ENCODE data around the gene ZNF496.
"Not testable (repeated sequence)": the region's sequence is repeated elsewhere in the genome, so short reads cannot be mapped to it uniquely, and the experiment has no call there.

The ZNF496 gene

DNA sequence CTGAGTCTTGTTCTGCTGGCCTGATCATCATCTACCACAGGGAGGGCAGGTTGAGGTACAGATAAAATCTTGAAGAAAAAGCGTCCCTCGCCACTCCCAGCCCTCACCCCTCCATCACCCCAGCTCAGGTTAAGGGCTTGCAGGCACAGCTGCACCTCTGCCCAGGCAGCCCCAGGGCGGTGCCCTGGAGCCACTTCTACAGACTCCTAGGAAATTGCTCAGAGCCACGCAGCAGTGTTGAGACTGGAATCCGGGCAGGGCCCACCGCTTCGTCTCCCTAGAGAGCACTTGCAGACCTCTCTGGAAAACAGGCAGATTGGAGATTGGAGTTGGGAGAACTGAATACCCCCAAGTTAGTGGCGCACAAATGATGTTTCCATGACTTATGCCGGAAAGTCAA is 40.5 kb downstream of the ZNF496 start:
- TF ChIP-seq, protein P1, sequence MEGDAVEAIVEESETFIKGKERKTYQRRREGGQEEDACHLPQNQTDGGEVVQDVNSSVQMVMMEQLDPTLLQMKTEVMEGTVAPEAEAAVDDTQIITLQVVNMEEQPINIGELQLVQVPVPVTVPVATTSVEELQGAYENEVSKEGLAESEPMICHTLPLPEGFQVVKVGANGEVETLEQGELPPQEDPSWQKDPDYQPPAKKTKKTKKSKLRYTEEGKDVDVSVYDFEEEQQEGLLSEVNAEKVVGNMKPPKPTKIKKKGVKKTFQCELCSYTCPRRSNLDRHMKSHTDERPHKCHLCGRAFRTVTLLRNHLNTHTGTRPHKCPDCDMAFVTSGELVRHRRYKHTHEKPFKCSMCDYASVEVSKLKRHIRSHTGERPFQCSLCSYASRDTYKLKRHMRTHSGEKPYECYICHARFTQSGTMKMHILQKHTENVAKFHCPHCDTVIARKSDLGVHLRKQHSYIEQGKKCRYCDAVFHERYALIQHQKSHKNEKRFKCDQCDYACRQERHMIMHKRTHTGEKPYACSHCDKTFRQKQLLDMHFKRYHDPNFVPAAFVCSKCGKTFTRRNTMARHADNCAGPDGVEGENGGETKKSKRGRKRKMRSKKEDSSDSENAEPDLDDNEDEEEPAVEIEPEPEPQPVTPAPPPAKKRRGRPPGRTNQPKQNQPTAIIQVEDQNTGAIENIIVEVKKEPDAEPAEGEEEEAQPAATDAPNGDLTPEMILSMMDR (IDR thresholded peaks at IDR 0.05; ENCODE audit: control extremely low read depth, extremely low read depth, low read depth, missing control alignments), result no peak
- ChIA-PET CTCF (no interaction called here), POLR2A (no interaction called here)
- no peak for DNase-seq (ENCODE audit: extremely low spot score)

DNA sequence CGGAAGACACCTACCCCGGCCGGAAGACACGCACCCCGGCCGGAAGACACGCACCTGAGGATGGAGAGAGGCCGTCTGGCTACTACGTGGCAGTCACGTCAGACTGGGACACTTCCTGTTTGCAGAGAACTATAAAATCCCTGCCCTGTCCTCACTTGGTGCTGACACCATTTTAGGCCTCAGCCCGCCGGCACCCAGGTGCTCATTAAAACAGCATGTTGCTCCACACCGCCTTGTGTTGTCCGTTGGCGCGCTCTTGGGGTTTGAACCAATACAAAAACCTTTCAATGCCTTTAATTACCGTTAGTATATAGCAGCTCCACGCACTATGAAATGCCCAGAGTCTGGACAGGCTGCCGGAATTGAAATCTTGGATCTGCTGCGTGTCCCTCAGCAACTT is 41.1 kb downstream of the ZNF496 start:
- no peak for DNase-seq (ENCODE audit: extremely low spot score)
- CTCF ChIA-PET, result no interaction called here
- POLR2A ChIA-PET, result no interaction called here
- TF ChIP-seq, protein P1 (IDR thresholded peaks at IDR 0.05; ENCODE audit: control extremely low read depth, extremely low read depth, low read depth, missing control alignments), result no peak

DNA sequence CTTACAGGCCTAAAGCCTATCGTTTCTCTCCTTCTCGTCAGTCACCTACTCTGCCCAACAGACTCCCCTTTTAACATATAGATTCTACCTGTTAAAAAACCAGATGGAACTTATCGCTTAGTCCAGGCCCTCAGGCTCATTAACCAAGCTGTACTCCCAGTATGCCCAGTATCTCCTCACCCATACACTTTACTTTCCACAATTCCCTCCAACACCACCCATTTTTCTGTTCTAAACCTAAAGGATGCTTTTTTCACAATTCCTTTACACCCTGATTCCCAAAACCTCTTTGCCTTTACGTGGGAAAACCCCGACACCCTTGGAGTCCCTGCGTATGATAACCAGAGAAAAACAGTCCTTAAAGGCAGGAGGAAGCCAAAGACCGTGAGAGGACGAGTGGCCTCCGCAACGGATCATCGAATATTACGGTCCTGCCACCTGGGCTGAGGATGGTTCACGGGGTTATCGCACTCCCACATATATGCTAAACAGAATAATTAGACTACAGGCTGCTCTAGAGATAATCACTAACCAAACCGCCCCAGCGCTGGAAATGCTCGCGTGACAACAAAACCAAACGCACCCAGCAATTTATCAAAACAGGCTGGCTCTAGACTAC is 42.3 kb downstream of the ZNF496 start:
- POLR2A ChIA-PET; DNase-seq (ENCODE audit: extremely low spot score); CTCF ChIA-PET: not testable (repeated sequence)

DNA sequence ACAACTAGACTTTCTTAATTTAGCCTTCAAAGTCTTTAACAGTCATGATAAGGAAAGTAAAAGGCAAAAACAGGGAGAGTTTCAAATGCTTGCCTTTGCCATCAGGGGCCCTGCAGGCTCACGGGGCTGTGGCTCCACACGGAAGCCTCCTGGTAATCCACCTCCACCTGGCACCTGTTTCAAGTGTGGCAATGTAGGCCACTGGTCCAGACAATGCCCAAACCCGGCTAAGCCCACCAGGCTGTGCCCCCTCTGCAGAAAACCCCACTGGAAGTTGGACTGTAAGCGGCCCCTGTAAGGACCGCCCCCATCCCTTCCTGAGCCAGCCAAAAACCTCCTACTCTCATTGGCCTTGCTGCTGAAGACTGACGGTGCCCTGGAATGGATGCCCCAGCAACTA is 43.3 kb downstream of the ZNF496 start:
- DNase-seq (ENCODE audit: extremely low spot score), result no peak
- ChIA-PET POLR2A (no interaction called here), CTCF (no interaction called here)
- TF ChIP-seq, protein P1 (IDR thresholded peaks at IDR 0.05; ENCODE audit: control extremely low read depth, extremely low read depth, low read depth, missing control alignments), result no peak

DNA sequence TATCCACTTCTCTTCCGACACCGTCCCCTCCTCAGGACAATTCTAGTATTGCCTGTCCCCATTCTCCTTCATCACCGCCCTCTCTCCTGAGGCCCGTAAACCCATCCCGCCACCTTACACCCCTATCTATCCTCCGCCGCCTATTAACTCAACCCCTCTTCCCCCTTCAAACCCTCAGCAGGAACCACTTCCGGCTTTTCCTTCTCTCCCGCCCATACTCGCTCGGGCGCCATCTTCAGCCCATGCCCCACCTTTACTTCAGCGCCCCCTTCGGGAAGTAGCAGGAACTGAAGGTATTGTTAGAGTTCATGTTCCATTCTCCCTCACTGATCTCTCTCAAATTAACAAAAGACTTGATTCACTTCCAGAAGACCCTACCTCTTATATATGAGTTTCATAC is 44.2 kb downstream of the ZNF496 start:
- TF ChIP-seq, protein P1 (IDR thresholded peaks at IDR 0.05; ENCODE audit: control extremely low read depth, extremely low read depth, low read depth, missing control alignments), result no peak
- ChIA-PET POLR2A (no interaction called here), CTCF (no interaction called here)
- DNase-seq (ENCODE audit: extremely low spot score), result no peak

DNA sequence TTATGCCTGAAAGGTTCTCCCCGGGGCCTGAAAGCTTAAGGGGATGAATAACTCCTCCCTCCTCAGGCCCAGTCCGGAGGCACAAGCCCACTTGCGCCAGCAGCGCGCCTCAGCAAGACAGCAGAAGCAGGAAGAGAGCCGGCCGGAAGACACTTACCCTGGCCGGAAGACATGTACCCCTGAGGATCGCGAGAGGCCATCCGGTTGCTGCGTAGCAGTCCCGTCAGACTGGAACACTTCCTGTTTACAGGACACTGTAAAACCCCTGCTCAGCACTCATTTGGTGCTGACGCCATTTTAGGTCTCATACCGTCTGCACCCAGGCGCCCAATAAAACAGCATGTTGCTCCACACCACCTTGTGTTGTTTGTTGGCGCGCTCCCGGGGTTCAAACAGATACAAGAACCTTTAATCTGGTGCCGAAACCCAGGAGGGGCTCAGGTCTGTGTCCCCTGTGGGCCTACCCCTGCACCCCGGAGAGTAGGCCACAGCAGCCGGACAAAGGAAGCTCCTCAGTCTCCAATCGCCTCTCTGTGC is 45.5 kb downstream of the ZNF496 start:
- no peak for DNase-seq (ENCODE audit: extremely low spot score)
- CTCF ChIA-PET, result no interaction called here
- TF ChIP-seq, protein P1 (IDR thresholded peaks at IDR 0.05; ENCODE audit: control extremely low read depth, extremely low read depth, low read depth, missing control alignments), result no peak
- POLR2A ChIA-PET, result no interaction called here

DNA sequence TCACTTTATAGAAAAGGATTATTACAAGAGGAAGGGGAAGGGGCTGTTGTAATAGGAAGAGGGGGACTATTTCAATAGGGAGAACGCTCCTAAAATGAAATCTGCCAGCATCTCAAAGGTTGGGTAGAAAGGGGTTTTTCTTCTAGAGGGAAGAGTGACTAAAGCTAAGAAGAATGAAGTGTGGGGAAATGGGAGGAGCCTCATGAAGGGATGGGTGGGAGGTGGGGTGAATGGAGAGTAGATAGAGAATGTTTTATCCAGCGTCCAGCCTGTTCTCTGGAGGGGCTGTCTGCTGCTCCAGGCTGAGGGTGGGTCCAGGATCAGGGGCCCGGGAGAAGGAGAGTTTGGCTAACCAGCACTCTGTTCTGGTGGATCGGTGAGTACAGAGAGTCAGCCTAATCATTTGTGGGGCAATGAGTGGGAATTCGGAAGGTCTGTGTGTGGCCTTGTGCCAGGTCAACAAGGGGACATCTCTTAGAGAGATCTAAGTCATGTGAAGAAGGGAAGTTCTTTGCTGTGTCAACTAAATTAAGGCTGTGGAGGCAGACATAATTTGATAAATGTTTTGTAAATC is 50.6 kb downstream of the ZNF496 start:
- CTCF ChIA-PET, result no interaction called here
- DNase-seq (ENCODE audit: extremely low spot score), result no peak
- TF ChIP-seq, protein P1 (IDR thresholded peaks at IDR 0.05; ENCODE audit: control extremely low read depth, extremely low read depth, low read depth, missing control alignments), result no peak
- POLR2A ChIA-PET, result no interaction called here
